OCI-LY7 (cell line): ENCODE results near the gene CBY2.

ENCODE experiments used
- EZH2phosphoT487 ChIP-seq: fragments of 200-600 bp; sonication (generic); IDR thresholded peaks from 2 replicates; pipeline ENCODE4 v1.6.1; 2018; ENCODE audit warnings: low read depth, borderline replicate concordance, mild to moderate bottlenecking, mixed run types, antibody characterized with exemption, low read length, moderate library complexity, mixed read lengths
- TF ChIP-seq, protein P1 (sequence below): fragments of 200-600 bp; sonication (generic); conservative IDR thresholded peaks from 2 replicates; pipeline ENCODE4 v1.5.1; 2014; ENCODE audit warnings: mild to moderate bottlenecking, antibody characterized with exemption, low read length, moderate library complexity, mixed read lengths

DNA sequence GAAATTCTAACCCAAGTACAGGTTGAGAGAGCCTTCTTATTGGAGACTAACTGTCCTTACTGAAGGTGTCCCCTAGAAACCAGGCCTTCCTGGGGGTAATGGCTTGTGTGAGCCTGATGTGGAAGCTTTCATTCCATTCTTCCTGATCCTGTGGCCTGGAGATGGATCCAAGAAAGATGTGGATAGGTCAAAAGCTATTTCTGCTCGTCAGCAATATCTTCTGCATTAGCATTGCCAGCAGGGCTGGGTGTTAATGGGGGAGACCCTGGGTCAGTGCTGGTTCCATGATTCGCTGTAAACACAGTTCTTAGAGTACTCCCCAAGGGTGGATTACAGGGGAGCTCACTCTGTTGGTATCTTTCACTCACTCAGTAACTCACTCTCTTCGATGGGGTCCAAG, 42.9 kb downstream of the CBY2 start:
- TF ChIP-seq, protein P1, sequence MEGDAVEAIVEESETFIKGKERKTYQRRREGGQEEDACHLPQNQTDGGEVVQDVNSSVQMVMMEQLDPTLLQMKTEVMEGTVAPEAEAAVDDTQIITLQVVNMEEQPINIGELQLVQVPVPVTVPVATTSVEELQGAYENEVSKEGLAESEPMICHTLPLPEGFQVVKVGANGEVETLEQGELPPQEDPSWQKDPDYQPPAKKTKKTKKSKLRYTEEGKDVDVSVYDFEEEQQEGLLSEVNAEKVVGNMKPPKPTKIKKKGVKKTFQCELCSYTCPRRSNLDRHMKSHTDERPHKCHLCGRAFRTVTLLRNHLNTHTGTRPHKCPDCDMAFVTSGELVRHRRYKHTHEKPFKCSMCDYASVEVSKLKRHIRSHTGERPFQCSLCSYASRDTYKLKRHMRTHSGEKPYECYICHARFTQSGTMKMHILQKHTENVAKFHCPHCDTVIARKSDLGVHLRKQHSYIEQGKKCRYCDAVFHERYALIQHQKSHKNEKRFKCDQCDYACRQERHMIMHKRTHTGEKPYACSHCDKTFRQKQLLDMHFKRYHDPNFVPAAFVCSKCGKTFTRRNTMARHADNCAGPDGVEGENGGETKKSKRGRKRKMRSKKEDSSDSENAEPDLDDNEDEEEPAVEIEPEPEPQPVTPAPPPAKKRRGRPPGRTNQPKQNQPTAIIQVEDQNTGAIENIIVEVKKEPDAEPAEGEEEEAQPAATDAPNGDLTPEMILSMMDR = no peak
- TF ChIP-seq EZH2phosphoT487 = no peak
